ENCODE data around the gene ARHGAP12.
"Not testable (repeated sequence)": the region's sequence is repeated elsewhere in the genome, so short reads cannot be mapped to it uniquely, and the experiment has no call there.

Gene ARHGAP12

GRCh38 chr10:31808258-31809218 is 120.1 kb downstream of the ARHGAP12 start:
- peak; percentile 0 for DNase-seq

DNA sequence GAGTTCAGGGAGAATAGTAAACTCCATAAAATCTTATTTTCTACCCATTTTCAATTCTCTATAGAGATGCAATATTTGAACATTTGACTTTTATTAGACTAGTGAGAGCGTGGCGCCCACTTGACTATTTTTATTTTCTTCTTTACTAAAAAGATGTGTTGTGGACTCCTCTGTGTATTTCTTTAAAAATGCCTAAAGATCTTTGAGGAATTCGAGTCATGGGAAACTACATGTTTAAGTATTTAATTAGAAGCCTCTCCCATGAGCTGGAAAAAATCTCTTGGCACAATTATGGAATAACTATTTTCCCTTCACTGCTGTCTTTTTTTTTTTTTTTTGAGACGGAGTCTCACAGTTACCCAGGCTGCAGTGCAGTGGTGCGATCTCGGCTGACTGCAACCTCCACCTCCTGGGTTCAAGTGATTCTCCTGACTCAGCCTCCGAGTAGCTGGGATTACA is 124.2 kb downstream of the ARHGAP12 start:
- no peak for DNase-seq

GRCh38 chr10:31803606-31804351 is 124.9 kb downstream of the ARHGAP12 start:
- no peak for DNase-seq

- no peak for DNase-seq
Measured at GRCh38 chr10:31799181-31799580, 129.4 kb downstream of the ARHGAP12 start.

DNA sequence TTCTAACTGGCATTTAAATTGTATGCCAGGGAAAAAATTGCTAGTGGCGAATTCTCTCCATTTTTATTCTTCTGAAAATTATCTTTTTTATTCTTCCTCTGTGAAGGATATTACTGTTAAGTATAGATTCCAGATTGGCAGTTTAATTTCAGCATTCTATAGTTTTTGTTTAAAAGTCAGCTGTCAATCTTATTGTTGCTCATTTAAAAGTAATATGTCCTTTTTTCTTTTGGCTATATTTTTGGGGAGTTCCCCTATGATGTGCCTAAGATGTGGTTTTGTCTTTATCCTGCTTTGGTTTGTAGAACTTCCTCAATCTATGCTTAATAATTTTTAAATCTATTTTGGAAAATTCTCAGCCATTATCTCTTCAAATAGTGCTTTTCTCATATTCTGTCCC is 135.9 kb downstream of the ARHGAP12 start:
- DNase-seq = no peak

DNA sequence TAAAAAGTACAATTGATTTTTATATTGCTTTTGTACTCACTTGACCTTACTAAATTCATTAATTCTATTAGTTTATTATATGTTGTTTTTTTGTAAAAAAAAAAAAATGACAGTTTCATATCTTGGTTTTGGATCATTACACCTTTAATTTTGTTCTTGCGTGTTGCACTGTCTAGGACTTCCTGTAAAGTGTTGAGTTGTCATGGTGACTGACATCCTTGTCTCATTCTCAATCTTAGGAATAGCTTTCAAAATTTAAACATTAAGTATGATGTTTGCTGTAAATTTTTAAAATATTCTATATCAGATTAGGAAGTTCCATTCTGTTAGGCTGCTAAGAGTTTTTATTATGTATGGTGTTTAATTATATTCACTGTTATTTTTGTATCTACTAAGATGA is 139.1 kb downstream of the ARHGAP12 start:
- no peak for DNase-seq

DNA sequence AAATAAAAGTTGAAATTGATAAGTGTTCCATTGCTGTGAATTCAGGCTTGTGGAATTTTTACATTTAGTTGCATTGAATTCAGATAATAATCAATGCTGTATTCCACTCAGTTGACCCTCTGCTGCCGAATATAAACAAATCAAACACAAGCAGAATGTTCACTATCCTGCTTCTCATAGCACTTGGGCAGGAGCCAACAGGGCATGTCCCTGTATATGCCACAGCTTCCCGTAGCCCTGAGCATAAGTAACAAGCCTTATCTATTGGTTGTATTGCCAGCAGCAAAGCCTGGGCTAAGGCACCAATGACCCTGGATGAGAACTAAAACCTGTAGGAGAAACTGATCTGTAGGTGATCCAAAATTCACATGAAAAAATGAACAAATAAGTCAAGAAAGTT is 145.9 kb downstream of the ARHGAP12 start:
- no peak for DNase-seq

GRCh38 chr10:31780717-31781116 is 147.9 kb downstream of the ARHGAP12 start:
- DNase-seq = no peak

GRCh38 chr10:31778627-31779026 is 150.0 kb downstream of the ARHGAP12 start:
- no peak for DNase-seq

- DNase-seq = no peak
Measured at GRCh38 chr10:31776159-31776558, 152.5 kb downstream of the ARHGAP12 start.

- no peak for DNase-seq
Measured at GRCh38 chr10:31774928-31775650, 153.5 kb downstream of the ARHGAP12 start.

DNA sequence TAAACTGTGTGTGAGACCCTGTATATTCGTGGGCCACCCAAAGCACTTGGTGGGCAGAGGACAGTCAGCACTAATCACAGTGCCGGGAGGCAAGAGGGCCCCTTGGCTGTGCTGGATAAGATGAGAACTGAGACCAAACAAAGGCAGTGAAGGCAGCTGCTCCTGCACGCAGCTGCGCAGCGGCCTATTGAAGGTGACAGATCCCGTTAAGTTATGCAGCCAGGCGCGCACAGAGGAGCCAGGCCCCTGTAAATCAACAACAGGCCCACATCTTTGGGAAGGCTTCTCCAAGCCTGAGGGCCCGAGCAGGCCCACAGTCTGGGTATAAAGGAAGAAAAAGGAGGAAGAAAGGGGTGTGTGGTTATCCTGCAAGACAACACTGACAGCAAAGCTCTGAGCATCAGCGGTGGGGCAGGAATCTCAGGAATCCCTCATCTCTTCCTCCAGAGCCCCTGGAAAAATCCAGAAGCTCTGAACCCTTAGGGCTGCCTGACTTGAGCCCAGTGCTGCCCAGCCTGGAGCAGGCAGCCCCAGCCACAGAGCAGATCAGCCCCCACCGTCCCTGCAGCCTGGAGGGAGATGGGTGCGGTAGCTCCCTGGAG is 154.2 kb downstream of the ARHGAP12 start:
- DNase-seq = peak; percentile 13

- no peak for DNase-seq
Measured at GRCh38 chr10:31773749-31774298, 154.8 kb downstream of the ARHGAP12 start.

DNA sequence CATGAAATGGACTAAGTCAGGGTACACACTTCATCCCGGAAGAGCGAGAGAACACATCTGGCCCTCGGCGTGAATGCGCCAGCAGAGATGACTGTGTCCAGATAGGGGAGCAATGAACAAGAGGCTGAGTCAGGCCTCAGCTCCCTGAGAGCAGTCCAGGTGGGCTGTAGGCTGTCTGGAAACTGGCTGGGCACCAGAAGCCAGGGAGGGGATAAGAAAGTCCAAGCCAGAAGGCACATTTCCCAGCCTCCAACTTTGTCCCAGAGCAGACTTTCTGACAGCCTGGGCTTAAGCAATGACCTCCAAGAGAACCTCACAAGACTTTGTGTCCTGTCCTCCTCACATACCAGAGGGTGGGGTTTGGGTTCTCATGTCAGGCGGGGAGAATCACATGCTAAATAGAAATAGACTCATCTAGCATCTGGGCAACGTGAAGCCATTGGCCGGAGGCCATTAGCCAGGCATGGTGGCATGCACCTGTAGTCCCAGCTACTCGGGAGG is 157.2 kb downstream of the ARHGAP12 start:
- no peak for DNase-seq

GRCh38 chr10:31770307-31770902 is 158.2 kb downstream of the ARHGAP12 start:
- DNase-seq = no peak

DNA sequence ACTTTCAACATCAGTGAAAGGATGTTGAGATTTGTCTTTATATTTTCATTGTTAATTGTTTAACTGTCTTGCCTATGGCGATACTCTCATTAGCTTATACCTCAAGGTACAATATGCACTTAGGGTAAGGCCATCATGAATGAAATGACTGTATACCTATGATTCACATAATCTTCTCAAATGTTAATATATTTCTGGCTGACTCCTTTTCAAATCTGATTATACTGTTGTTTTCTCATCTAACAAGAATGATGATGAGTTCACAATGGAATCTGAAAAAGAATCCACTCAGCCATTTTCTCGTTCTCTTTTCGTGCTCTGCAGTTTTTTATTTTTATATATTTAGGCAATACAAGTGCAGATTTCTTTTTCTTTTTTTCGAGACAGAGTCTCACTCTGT is 159.1 kb downstream of the ARHGAP12 start:
- no peak for DNase-seq

- not testable (repeated sequence) for DNase-seq
Measured at GRCh38 chr10:31768935-31769334, 159.7 kb downstream of the ARHGAP12 start.

GRCh38 chr10:31768467-31768866 is 160.2 kb downstream of the ARHGAP12 start:
- DNase-seq = no peak

DNA sequence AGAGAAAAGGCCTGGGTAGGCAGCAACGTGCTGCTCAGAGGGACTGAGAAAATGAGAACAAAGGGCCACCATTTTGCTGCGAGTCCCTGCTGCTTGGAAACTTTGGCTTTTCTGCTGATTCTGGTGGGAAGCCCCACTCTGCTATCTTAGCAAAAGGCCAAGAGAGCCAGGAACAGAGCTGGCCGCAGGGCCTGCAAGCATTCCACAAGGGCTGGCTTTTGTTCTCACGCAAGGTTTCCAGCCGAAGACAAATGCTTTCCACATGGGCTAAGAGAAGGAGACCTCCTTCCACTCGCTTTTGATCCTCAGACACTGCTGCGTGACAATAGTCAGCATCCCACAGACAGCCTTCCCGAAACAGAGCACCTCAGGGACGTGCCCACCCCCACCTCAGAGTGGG is 163.1 kb downstream of the ARHGAP12 start:
- no peak for DNase-seq

DNA sequence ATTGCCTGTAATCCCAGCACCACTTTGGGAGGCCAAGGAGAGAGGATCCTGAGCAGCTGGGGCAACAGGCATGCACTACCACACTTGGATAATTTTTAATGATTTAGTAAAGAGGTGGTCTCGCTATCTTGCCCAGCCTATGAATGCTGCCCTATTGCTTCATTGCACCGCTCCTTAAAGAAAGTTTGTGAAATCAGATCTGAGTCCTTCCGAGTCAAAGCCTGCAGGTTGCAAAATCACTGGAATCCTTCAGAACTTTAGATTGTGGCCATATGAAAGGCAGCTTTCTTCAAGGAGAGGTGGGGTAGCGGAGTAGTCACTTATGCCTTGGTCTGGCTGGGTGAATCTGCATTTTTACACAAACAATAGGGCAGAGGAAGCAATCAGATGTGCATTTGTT is 166.3 kb downstream of the ARHGAP12 start:
- DNase-seq = no peak

- DNase-seq = no peak
Measured at GRCh38 chr10:31761156-31761555, 167.5 kb downstream of the ARHGAP12 start.

- no peak for DNase-seq
Measured at GRCh38 chr10:31760674-31761081, 168.0 kb downstream of the ARHGAP12 start.
